ENCODE data around the gene ZNF775. TPM values are rescaled to one million over a fixed set of nuclear protein-coding genes. Genes with fewer than 3 reads are reported as not detected.

ZNF775 gene
- total and polyA plus RNA-seq, 5 donors, result 4.5 to 6.5 (median 5.7) TPM

- WGBS, result 89% methylated on average over 7 of the region's 7 CpGs
- Histone ChIP-seq H3K4me3 (ENCODE audit: low read length) (no peak overlapping the region), H3K27ac (ENCODE audit: low read length) (no peak overlapping the region), H3K27me3 (ENCODE audit: control insufficient read depth, insufficient read depth) (no peaks in the 10 kb centered on the region), H3K4me1 (ENCODE audit: control insufficient read depth, insufficient read depth, low read length) (peaks cover 7% of the 10 kb centered on the region), H3K9me3 (ENCODE audit: control insufficient read depth, low read length) (no peaks in the 10 kb centered on the region)
- ATAC-seq, result no peak
- intact Hi-C loops (cut with DNase I), result no loop called here
- DNase-seq, result no peak
Measured at GRCh38 chr7:150410131-150410530, 31.0 kb downstream of the ZNF775 start.

DNA sequence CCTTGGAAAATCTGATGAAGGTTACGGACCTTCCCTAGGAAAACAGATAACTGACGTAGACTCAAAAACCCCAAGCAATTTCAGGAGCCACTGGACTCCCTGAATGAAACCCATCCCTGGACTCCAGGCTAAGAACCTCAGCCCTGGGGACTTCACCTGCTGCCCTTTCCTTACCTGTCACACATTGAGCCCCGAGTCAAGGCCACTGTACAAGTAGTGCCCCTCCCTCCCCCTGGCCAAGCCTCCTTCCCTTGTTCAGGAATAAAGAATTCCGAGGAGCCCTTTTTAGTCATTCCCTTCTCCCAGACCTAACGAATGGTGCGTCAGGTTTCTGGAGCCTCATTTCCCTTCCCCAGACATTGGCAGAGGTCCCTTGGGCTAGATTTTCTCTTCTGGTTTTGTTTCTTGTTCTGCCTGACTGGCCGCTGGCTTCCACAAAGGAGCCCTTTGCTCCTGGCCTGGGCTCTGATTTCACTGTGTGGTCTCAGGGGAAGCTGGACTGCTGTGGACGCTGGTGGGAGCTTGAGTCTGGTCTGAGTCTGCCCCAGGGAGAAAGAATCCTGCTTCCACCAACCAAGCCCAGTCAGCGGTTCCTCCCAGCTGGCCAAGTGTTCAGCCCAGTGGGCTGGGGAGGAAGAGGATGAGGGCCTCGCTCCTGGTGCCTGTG, 31.7 kb downstream of the ZNF775 start:
- no peak overlapping the region for H3K4me3 ChIP-seq (ENCODE audit: low read length)
- peaks cover 6% of the 10 kb centered on the region for H3K4me1 ChIP-seq (ENCODE audit: control insufficient read depth, insufficient read depth, low read length)
- no peaks in the 10 kb centered on the region for H3K9me3 ChIP-seq (ENCODE audit: control insufficient read depth, low read length)
- ATAC-seq (no peak), DNase-seq (no peak)
- no peaks in the 10 kb centered on the region for H3K27me3 ChIP-seq (ENCODE audit: control insufficient read depth, insufficient read depth)
- intact Hi-C loops (cut with DNase I), result no loop called here
- no peak overlapping the region for H3K27ac ChIP-seq (ENCODE audit: low read length)
- WGBS, result 70% methylated on average over 10 of the region's 10 CpGs

DNA sequence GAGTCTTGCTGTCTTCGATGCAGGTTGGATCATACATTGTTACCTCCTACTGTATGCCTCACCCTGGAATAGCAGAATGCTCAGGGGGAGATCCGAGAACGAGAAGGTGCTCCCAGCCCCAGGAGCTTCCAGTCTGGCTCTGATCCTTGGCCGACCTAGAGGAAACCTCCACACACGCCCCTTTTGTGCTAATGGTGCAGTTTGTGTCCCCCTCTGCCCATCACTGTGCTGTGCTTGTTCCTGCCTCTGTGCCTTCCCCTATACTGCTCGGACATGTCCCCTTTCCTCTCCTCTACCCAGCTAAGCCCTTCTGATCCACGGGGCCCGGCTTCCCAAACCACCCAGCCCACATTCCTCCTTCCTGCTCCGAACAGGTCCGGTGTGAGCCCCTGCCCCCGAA, 32.5 kb downstream of the ZNF775 start:
- intact Hi-C loops (cut with DNase I), result no loop called here
- no peaks in the 10 kb centered on the region for H3K9me3 ChIP-seq (ENCODE audit: control insufficient read depth, low read length)
- no peak for ATAC-seq
- no peak overlapping the region for H3K4me3 ChIP-seq (ENCODE audit: low read length)
- DNase-seq, result no peak
- H3K27me3 ChIP-seq (ENCODE audit: control insufficient read depth, insufficient read depth), result no peaks in the 10 kb centered on the region
- H3K4me1 ChIP-seq (ENCODE audit: control insufficient read depth, insufficient read depth, low read length), result peaks cover under 1% of the 10 kb centered on the region
- WGBS, result 85% methylated on average over 11 of the region's 11 CpGs
- H3K27ac ChIP-seq (ENCODE audit: low read length), result no peak overlapping the region

GRCh38 chr7:150412016-150412415, 32.9 kb downstream of the ZNF775 start:
- 94% methylated on average over 11 of the region's 11 CpGs for WGBS
- ATAC-seq (no peak), DNase-seq (no peak)
- intact Hi-C loops (cut with DNase I), result no loop called here
- Histone ChIP-seq H3K9me3 (ENCODE audit: control insufficient read depth, low read length) (no peaks in the 10 kb centered on the region), H3K4me1 (ENCODE audit: control insufficient read depth, insufficient read depth, low read length) (no peaks in the 10 kb centered on the region), H3K27ac (ENCODE audit: low read length) (no peak overlapping the region), H3K27me3 (ENCODE audit: control insufficient read depth, insufficient read depth) (no peaks in the 10 kb centered on the region), H3K4me3 (ENCODE audit: low read length) (no peak overlapping the region)

GRCh38 chr7:150412518-150413488, 33.7 kb downstream of the ZNF775 start:
- intact Hi-C loops (cut with DNase I), result no loop called here
- ATAC-seq, result no peak
- H3K27me3 ChIP-seq (ENCODE audit: control insufficient read depth, insufficient read depth), result no peaks in the 10 kb centered on the region

GRCh38 chr7:150413640-150414081, 34.5 kb downstream of the ZNF775 start:
- H3K4me1 ChIP-seq (ENCODE audit: control insufficient read depth, insufficient read depth, low read length), result no peaks in the 10 kb centered on the region
- DNase-seq, result no peak
- H3K9me3 ChIP-seq (ENCODE audit: control insufficient read depth, low read length), result no peaks in the 10 kb centered on the region
- no peaks in the 10 kb centered on the region for H3K27me3 ChIP-seq (ENCODE audit: control insufficient read depth, insufficient read depth)
- no peak overlapping the region for H3K27ac ChIP-seq (ENCODE audit: low read length)
- ATAC-seq, result no peak
- intact Hi-C loops (cut with DNase I), result no loop called here
- H3K4me3 ChIP-seq (ENCODE audit: low read length), result no peak overlapping the region
- WGBS, result 87% methylated on average over 11 of the region's 11 CpGs

More at GRCh38 chr7:150412518-150413488, 33.7 kb downstream of the ZNF775 start:
- H3K27ac ChIP-seq (ENCODE audit: low read length), result no peak overlapping the region
- H3K4me3 ChIP-seq (ENCODE audit: low read length), result no peak overlapping the region
- no peak for DNase-seq
- 86% methylated on average over 37 of the region's 37 CpGs for WGBS
- no peaks in the 10 kb centered on the region for H3K4me1 ChIP-seq (ENCODE audit: control insufficient read depth, insufficient read depth, low read length)
- H3K9me3 ChIP-seq (ENCODE audit: control insufficient read depth, low read length), result no peaks in the 10 kb centered on the region

GRCh38 chr7:150415161-150416153, 36.3 kb downstream of the ZNF775 start:
- no peak for DNase-seq
- no peaks in the 10 kb centered on the region for H3K4me1 ChIP-seq (ENCODE audit: control insufficient read depth, insufficient read depth, low read length)
- H3K4me3 ChIP-seq (ENCODE audit: low read length), result no peak overlapping the region
- WGBS, result 87% methylated on average over 19 of the region's 19 CpGs
- no peaks in the 10 kb centered on the region for H3K27me3 ChIP-seq (ENCODE audit: control insufficient read depth, insufficient read depth)
- no peak overlapping the region for H3K27ac ChIP-seq (ENCODE audit: low read length)
- intact Hi-C loops (cut with DNase I), result no loop called here
- ATAC-seq, result no peak
- H3K9me3 ChIP-seq (ENCODE audit: control insufficient read depth, low read length), result no peaks in the 10 kb centered on the region

- WGBS, result 96% methylated on average over 10 of the region's 10 CpGs
- Histone ChIP-seq H3K4me3 (ENCODE audit: low read length) (no peak overlapping the region), H3K4me1 (ENCODE audit: control insufficient read depth, insufficient read depth, low read length) (no peaks in the 10 kb centered on the region), H3K27me3 (ENCODE audit: control insufficient read depth, insufficient read depth) (no peaks in the 10 kb centered on the region), H3K9me3 (ENCODE audit: control insufficient read depth, low read length) (no peaks in the 10 kb centered on the region), H3K27ac (ENCODE audit: low read length) (no peak overlapping the region)
- DNase-seq (no peak), ATAC-seq (no peak)
- intact Hi-C loops (cut with DNase I), result no loop called here
Measured at GRCh38 chr7:150417239-150417638, 38.1 kb downstream of the ZNF775 start.

GRCh38 chr7:150417863-150418262, 38.7 kb downstream of the ZNF775 start:
- no peaks in the 10 kb centered on the region for H3K27me3 ChIP-seq (ENCODE audit: control insufficient read depth, insufficient read depth)
- H3K9me3 ChIP-seq (ENCODE audit: control insufficient read depth, low read length), result no peaks in the 10 kb centered on the region
- ATAC-seq (no peak), DNase-seq (no peak)
- intact Hi-C loops (cut with DNase I), result loop anchor here in 1 of 4 donors (2.0 kb wide), 1 partner anchor 63 kb away; no protein-coding TSS in a partner anchor
- H3K4me3 ChIP-seq (ENCODE audit: low read length), result no peak overlapping the region
- no peak overlapping the region for H3K27ac ChIP-seq (ENCODE audit: low read length)
- 95% methylated on average over 6 of the region's 6 CpGs for WGBS
- no peaks in the 10 kb centered on the region for H3K4me1 ChIP-seq (ENCODE audit: control insufficient read depth, insufficient read depth, low read length)

DNA sequence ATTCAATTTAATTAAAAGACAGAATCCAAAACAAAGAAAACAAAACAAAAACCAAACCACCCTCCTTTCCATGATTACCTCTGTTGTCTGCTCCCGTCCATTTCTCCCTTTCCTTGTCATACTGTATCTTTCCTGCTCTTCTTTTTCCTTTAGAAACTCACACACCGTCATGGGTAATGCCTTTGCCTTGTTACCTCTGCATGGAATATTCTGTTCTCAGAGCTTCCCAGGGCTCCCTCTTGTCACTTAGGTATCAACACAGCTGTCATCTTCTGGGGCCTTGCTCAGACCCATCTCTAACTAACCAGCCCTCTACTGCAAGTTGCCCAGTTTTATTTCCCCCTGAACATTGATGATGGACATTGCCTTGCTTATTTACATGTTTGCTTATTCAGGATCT, 41.1 kb downstream of the ZNF775 start:
- no peak overlapping the region for H3K27ac ChIP-seq (ENCODE audit: low read length)
- WGBS, result 86% methylated on average over 2 of the region's 2 CpGs
- intact Hi-C loops (cut with DNase I), result loop anchor here in 3 of 4 donors (2.0 to 5.0 kb wide), 2 partner anchors 63 to 133 kb away; no protein-coding TSS in a partner anchor
- no peaks in the 10 kb centered on the region for H3K4me1 ChIP-seq (ENCODE audit: control insufficient read depth, insufficient read depth, low read length)
- DNase-seq (no peak), ATAC-seq (no peak)
- H3K27me3 ChIP-seq (ENCODE audit: control insufficient read depth, insufficient read depth), result no peaks in the 10 kb centered on the region
- no peaks in the 10 kb centered on the region for H3K9me3 ChIP-seq (ENCODE audit: control insufficient read depth, low read length)
- no peak overlapping the region for H3K4me3 ChIP-seq (ENCODE audit: low read length)

All from right cardiac atrium (tissue), 5 donors.